Measurements from ENCODE around the gene RADX.

DNA sequence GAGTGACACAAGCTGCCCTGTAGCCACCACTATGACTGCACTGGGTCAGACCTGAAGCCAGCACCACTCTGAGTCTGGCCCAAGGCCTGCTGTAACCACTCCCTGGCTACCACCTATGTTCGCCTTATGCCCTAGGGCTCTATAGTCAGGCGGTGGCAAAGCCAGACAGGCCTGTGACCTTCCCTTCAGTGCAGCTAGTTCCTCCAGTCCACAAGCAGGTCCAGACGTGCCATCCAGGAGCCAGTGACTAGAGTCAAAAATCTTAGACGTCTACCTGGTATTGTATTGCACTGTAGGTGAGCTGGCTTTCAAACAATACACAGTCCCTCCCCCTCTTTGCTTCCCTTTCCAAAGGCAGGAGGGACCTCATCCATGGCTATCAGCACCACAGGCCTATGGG, 60.7 kb downstream of the RADX start:
- TF ChIP-seq EZH2phosphoT487 (IDR thresholded peaks at IDR 0.05; ENCODE audit: borderline replicate concordance, low read depth, low read length) = no peak
- TF ChIP-seq, protein P1, sequence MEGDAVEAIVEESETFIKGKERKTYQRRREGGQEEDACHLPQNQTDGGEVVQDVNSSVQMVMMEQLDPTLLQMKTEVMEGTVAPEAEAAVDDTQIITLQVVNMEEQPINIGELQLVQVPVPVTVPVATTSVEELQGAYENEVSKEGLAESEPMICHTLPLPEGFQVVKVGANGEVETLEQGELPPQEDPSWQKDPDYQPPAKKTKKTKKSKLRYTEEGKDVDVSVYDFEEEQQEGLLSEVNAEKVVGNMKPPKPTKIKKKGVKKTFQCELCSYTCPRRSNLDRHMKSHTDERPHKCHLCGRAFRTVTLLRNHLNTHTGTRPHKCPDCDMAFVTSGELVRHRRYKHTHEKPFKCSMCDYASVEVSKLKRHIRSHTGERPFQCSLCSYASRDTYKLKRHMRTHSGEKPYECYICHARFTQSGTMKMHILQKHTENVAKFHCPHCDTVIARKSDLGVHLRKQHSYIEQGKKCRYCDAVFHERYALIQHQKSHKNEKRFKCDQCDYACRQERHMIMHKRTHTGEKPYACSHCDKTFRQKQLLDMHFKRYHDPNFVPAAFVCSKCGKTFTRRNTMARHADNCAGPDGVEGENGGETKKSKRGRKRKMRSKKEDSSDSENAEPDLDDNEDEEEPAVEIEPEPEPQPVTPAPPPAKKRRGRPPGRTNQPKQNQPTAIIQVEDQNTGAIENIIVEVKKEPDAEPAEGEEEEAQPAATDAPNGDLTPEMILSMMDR (conservative IDR thresholded peaks at IDR 0.05; ENCODE audit: low read length) = no peak

Data from OCI-LY7 (cell line).